Measurements from ENCODE around the gene CLOCK. TPM values are rescaled to one million over a fixed set of nuclear protein-coding genes. Genes with fewer than 3 reads are reported as not detected.
"Not testable (repeated sequence)": the region's sequence is repeated elsewhere in the genome, so short reads cannot be mapped to it uniquely, and the experiment has no call there.

CLOCK gene
- total RNA-seq, 1 donor = 8.2 TPM

DNA sequence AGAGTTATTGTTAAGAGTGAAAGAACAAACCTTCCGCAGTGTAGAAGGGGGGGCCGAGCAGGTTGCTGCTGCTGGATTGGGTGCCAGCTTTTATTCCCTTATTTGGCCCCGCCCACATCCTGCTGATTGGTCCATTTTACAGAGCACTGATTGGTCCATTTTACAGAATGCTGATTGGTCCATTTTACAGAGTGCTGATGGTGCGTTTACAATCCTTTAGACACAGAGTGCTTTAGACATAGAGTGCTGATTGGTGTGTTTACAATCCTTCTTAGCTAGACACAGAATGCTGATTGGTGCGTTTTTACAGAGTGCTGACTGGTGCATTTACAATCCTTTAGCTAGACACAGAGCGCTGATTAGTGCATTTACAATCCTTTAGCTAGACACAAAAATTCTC, 5.3 kb upstream of the CLOCK start:
- H3K4me3 ChIP-seq (ENCODE audit: low read length); H3K9me3 ChIP-seq (ENCODE audit: low read depth, low read length); H3K27me3 ChIP-seq (ENCODE audit: insufficient read depth, low read length); H3K4me1 ChIP-seq (ENCODE audit: insufficient read depth, low read length): not testable (repeated sequence)

DNA sequence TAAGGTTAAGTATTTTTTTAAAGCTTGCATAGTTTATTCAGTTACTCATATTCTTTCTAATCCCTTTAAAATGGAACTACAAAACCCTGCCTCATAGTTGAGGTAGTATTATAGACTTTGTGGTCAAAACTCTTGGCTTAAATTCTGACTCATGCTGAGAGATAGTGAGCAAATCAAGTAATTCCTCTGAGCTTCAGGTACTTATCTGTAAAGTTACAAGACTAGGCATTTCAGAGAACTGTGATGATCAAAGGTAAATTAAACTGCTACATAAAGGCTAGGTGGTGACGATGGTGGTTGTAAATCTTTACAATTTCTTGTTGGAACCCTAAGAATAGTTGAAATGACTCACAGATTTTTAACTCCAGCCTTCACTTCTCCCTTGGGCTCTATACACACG, 3.2 kb upstream of the CLOCK start:
- peaks cover 4% of the 10 kb centered on the region for H3K27me3 ChIP-seq (ENCODE audit: insufficient read depth, low read length)
- H3K4me1 ChIP-seq (ENCODE audit: insufficient read depth, low read length) = peaks cover 15% of the 10 kb centered on the region
- H3K4me3 ChIP-seq (ENCODE audit: low read length) = no peak overlapping the region
- no peaks in the 10 kb centered on the region for H3K9me3 ChIP-seq (ENCODE audit: low read depth, low read length)

DNA sequence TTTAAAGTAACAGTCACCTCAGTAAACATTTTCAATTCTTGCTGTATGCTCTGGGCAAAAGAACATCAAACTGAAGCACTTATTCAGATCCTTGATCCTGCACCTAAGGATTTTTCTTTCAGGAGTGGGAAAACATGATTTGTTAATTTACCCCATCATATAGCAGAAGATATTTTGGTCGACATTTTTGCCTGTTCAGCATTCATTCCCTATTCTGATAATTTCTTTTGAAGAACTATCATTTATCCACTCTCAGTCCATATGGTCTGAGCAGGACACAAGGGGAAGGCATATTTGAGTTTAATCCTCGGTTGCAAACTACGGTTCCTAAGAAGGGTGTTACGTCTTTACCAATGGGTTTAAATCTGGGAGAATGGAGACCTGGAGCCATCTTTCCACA, 1.2 kb upstream of the CLOCK start:
- peaks cover 4% of the 10 kb centered on the region for H3K27me3 ChIP-seq (ENCODE audit: insufficient read depth, low read length)
- peaks cover 16% of the 10 kb centered on the region for H3K4me1 ChIP-seq (ENCODE audit: insufficient read depth, low read length)
- no peak overlapping the region for H3K4me3 ChIP-seq (ENCODE audit: low read length)
- H3K9me3 ChIP-seq (ENCODE audit: low read depth, low read length) = no peaks in the 10 kb centered on the region

DNA sequence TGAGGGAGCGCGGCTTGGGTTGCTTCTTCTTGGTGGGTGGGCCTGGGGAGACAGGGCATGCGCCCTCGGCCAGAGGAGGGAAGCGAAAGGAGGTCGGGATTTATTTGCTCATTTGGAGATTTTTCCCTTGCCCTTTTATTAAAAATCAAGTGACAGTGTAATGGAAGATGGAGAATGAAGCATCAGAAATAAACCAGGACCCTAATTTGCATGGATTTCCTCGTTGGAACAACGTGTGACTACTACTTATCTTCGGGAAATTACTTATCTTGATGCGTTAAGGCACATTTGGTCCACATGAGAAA, 709 bp upstream of the CLOCK start:
- Histone ChIP-seq H3K4me3 (ENCODE audit: low read length) (peak overlapping the region; percentile 69), H3K4me1 (ENCODE audit: insufficient read depth, low read length) (peaks cover 16% of the 10 kb centered on the region), H3K27me3 (ENCODE audit: insufficient read depth, low read length) (peaks cover 4% of the 10 kb centered on the region), H3K9me3 (ENCODE audit: low read depth, low read length) (no peaks in the 10 kb centered on the region)

DNA sequence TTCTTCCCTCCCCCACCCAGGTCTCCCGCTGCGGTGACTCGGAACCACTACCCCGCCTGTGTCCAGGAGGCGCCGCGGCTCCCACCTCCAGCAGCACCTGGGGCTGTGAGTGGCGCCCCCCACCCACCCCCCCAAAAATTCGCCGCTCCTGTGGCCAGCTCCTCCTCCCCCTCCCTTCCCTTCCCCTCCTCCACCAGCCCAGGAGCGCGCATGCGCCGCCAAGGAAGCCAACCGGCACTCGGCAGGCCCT, 278 bp downstream of the CLOCK start:
- Histone ChIP-seq H3K27me3 (ENCODE audit: insufficient read depth, low read length) (peaks cover 4% of the 10 kb centered on the region), H3K9me3 (ENCODE audit: low read depth, low read length) (no peaks in the 10 kb centered on the region), H3K4me1 (ENCODE audit: insufficient read depth, low read length) (peaks cover 16% of the 10 kb centered on the region), H3K4me3 (ENCODE audit: low read length) (peak overlapping the region; percentile 69)

DNA sequence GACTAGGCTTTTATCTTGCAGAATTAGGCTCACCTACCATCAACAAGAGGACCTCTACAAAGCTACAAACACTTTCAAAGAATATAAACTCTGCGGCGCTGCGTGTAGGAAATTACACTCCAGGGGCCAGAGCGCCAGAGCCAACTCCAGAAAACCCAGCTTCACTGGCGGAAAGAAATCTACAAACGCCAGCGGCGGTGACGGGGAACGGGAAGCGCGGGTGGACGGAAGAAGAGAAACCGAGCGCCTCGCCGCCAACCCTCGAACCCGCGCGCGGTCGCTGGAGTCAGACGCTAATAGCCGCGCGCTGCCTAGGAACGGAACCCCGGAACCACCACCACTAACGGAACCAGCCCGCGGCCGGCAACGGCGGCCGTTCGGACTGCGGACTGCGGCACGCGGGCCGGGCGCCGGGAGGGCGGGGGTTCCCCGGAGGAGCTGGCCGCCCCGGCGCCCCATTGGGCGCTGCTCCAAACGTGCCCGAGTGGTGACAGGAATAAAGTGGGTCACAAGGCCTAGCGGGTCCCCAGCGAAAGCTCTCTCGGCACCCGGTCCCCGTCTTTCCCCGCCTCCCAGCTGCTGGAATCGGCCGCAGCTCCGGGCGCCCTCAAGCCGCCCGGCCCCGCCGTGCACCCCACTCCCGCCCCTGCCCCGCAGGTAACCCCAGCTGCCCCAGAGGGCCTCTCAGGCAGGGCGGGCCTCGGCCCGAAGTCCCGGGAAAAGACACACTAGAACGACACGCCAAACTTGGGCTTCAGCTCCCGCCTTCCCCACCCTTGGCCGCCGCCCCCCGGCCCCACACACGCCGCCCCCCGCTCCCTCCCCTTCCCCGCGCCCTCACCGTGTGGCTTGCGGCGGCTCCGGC, 836 bp downstream of the CLOCK start:
- Histone ChIP-seq H3K4me3 (ENCODE audit: low read length) (peak overlapping the region; percentile 63), H3K4me1 (ENCODE audit: insufficient read depth, low read length) (peaks cover 16% of the 10 kb centered on the region), H3K9me3 (ENCODE audit: low read depth, low read length) (no peaks in the 10 kb centered on the region), H3K27me3 (ENCODE audit: insufficient read depth, low read length) (peaks cover 4% of the 10 kb centered on the region)

DNA sequence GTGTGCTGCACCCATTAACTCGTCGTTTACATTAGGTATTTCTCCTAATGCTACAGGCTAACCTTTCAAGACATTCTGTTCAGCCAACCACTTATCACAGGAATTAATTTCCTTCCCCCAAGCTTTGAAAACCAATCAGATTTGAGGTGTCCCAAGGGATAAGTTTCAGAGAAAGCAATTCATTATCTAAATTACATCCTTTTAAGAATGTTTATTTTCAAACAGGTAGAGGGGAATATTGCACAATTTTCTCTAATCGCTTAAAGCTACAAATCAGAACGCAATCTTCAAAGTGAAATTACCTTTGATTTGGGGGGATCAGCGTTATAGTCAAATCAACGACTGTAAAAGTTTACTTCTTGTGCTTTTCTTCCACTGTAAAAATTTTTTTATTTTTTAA, 1.6 kb downstream of the CLOCK start:
- Histone ChIP-seq H3K4me1 (ENCODE audit: insufficient read depth, low read length) (peaks cover 16% of the 10 kb centered on the region), H3K4me3 (ENCODE audit: low read length) (peak overlapping the region; percentile 63), H3K27me3 (ENCODE audit: insufficient read depth, low read length) (peaks cover 4% of the 10 kb centered on the region), H3K9me3 (ENCODE audit: low read depth, low read length) (no peaks in the 10 kb centered on the region)

DNA sequence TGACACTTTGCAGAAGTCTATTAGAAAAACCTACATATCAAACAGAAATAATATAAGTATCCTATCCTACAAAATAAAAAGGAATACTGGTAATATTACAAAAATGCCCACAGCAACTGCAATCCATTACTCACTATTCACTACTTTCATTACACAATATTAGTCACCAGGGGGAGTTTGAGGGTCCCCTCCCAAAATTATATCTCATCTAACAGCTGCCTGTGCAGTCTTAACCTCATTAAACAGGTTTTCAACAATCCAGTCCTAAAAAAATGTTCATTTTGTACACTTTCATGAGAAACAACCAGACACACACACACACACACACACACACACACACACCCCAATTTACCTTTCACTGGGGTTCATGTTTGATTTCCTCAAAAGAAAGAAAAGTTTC, 2.9 kb downstream of the CLOCK start:
- Histone ChIP-seq H3K4me3 (ENCODE audit: low read length) (no peak overlapping the region), H3K9me3 (ENCODE audit: low read depth, low read length) (no peaks in the 10 kb centered on the region), H3K27me3 (ENCODE audit: insufficient read depth, low read length) (peaks cover 4% of the 10 kb centered on the region), H3K4me1 (ENCODE audit: insufficient read depth, low read length) (peaks cover 16% of the 10 kb centered on the region)

DNA sequence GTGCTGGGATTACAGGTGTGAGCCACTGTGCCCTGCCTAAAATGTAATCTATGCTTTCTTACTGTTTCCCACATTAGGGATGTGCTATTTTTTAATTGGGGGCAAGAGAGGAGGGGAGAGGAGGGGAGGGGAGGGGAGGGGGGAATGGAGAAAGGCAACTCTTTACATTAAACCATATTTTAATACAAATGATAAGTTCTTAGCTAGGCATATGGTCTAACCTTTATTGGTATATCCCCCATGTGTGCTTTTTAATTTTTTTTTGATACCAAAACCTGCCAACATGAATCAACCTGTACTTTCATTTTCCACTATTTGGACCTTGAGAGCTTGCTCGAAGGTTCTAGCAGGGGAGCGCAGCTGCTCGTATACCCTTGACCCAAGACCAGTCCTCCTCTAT, 6.4 kb downstream of the CLOCK start:
- Histone ChIP-seq H3K4me1 (ENCODE audit: insufficient read depth, low read length) (peaks cover 4% of the 10 kb centered on the region), H3K4me3 (ENCODE audit: low read length) (no peak overlapping the region), H3K27me3 (ENCODE audit: insufficient read depth, low read length) (no peaks in the 10 kb centered on the region), H3K9me3 (ENCODE audit: low read depth, low read length) (no peaks in the 10 kb centered on the region)

DNA sequence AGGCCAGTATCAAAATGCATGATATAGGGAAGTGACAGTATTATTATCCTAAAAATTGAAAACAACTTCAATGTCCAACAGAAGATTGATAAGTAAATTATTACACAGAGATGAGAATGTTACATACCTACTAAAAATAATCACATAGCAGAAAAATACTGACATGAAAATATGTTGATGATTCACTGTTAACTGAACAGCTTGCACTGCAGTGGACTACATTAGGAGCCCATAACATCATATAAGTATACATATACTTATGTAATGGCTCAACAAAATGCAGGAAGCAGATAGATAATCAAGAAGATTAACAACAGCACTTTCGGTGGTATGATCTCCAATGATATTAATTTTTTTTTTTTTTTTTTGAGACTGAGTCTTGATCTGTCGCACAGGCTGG, 7.1 kb downstream of the CLOCK start:
- Histone ChIP-seq H3K27me3 (ENCODE audit: insufficient read depth, low read length) (no peaks in the 10 kb centered on the region), H3K4me3 (ENCODE audit: low read length) (no peak overlapping the region), H3K9me3 (ENCODE audit: low read depth, low read length) (no peaks in the 10 kb centered on the region), H3K4me1 (ENCODE audit: insufficient read depth, low read length) (no peaks in the 10 kb centered on the region)

DNA sequence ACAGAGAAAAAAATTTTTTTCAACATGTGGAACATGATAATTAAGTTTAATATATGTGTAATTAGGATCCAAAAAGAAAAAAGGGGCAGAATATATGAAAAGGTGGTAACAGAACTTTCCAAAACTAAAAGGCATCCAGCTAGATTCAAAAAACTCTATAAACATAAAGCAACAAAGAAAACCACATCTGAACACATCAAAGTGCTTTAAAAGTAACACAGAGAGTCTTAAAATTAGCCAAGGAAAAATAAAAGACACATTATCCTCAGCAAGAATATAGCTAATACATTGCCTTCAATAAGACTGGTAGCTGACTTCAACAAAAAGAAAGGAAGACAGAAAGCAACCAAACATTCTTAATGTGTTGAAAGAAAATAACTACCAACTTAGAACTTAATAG, 8.2 kb downstream of the CLOCK start:
- Histone ChIP-seq H3K27me3 (ENCODE audit: insufficient read depth, low read length) (no peaks in the 10 kb centered on the region), H3K4me1 (ENCODE audit: insufficient read depth, low read length) (no peaks in the 10 kb centered on the region), H3K9me3 (ENCODE audit: low read depth, low read length) (no peaks in the 10 kb centered on the region), H3K4me3 (ENCODE audit: low read length) (no peak overlapping the region)

DNA sequence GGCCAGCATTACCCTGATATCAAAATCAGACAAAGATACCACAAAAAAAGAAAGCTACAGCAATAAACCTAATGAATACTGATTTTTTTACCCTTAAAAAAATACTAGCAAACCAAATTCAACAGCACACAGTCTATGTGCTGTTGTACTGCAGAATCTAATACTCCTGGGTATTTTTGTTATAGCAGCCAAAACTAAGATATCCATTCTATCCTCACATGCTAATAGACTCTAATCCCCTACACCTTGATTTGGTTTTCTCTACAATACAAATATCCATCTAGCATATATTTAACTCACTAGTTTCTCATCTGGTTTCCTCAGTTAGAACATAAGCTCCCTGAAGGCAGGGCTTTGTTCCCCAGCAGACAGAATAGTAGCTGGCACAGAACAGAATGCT, 12.4 kb downstream of the CLOCK start:
- Histone ChIP-seq H3K4me3 (ENCODE audit: low read length) (no peak overlapping the region), H3K9me3 (ENCODE audit: low read depth, low read length) (no peaks in the 10 kb centered on the region), H3K4me1 (ENCODE audit: insufficient read depth, low read length) (no peaks in the 10 kb centered on the region), H3K27me3 (ENCODE audit: insufficient read depth, low read length) (no peaks in the 10 kb centered on the region)

DNA sequence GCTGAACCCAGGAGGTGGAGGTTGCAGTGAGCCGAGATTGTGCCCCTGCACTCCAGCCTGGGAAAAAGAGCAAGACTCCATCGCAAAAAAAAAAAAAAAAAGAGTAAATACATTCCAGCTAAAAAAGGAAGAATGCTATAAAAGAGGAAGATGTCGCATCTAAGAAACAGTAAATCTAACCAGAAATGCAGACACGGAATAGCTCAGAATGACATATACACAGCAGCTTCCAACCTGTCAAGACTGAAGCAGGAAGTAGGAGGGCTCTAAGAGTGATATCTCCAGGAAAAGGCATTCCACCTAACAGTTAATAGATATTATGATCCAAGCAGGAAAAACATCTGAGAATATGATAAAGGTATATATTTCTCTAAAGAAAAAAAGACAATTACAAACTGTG, 16.0 kb downstream of the CLOCK start:
- no peaks in the 10 kb centered on the region for H3K9me3 ChIP-seq (ENCODE audit: low read depth, low read length)

DNA sequence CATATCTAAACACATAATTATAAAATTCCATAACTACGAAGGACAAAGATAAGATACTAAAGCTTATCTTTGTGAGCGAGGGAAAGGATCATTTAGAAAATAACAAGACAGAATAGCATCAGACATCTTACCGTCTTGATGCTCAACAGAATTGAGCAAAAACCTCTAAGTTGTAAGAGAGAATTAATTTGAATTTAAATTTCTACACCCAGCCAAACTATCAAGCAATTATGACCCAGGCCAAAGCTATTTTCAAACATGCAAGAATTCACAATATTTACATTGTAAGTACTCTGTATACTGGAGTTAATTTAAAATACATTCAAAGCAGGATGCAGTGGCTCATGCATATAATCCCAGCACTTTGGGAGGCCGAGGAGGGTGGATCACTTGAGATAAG, 16.5 kb downstream of the CLOCK start:
- H3K4me3 ChIP-seq (ENCODE audit: low read length) = no peak overlapping the region
- H3K4me1 ChIP-seq (ENCODE audit: insufficient read depth, low read length) = no peaks in the 10 kb centered on the region
- H3K27me3 ChIP-seq (ENCODE audit: insufficient read depth, low read length) = no peaks in the 10 kb centered on the region
- H3K9me3 ChIP-seq (ENCODE audit: low read depth, low read length) = no peaks in the 10 kb centered on the region

More for the DNA sequence above, 16.0 kb downstream of the CLOCK start:
- Histone ChIP-seq H3K27me3 (ENCODE audit: insufficient read depth, low read length) (no peaks in the 10 kb centered on the region), H3K4me1 (ENCODE audit: insufficient read depth, low read length) (no peaks in the 10 kb centered on the region), H3K4me3 (ENCODE audit: low read length) (no peak overlapping the region)

DNA sequence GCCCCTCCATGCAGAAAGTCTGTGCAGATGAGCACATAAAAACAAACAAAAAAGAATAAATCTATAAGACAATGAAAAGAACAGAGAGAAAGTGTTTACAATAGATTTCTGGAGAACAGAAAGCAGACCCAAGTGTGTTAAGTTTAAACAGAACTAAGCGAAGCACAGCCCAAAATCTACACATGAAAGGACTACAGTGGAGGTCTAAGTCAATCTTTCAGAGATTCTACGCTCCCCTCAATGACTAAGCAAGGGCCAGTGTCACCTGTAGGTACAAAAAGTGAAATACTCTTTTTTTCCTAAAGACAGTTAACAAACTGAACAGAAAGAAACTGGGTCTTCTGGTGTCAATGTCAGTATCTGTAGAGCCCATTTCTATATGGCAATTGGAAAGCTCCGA, 18.2 kb downstream of the CLOCK start:
- no peaks in the 10 kb centered on the region for H3K4me1 ChIP-seq (ENCODE audit: insufficient read depth, low read length)
- H3K27me3 ChIP-seq (ENCODE audit: insufficient read depth, low read length) = no peaks in the 10 kb centered on the region
- H3K9me3 ChIP-seq (ENCODE audit: low read depth, low read length) = no peaks in the 10 kb centered on the region
- no peak overlapping the region for H3K4me3 ChIP-seq (ENCODE audit: low read length)

DNA sequence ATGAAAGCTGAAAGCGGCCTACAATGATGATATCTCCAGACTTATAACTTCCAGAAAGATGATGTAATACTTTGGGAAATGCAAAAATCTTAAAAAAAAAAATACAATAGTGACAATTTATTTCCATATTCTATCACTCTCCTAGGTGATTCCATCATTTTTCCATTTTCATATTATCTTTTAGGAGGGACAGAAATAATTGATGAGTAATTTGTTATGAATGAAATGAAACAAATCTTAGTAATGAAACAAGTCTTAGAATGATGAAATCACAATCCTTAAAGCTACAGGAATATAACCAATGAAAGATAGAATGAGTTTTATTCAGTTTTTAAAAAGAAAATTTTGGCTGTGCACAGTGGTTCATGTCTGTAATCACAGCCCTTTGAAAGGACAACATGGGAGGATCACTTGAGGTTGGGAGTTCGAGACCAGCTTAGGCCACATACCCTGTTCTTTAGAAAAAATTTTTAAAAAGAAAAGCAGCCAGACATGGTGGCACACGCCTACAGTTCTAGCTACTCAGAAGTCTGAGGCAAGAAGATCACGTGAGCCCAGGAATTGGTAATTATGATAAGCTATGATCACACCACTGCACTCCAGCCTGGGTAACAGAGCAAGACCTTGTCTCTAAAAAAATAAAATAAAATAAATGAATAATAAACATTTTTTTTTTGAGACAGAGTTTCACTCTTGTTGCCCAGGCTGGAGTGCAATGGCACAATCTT, 21.7 kb downstream of the CLOCK start:
- Histone ChIP-seq H3K9me3 (ENCODE audit: low read depth, low read length) (no peaks in the 10 kb centered on the region), H3K4me1 (ENCODE audit: insufficient read depth, low read length) (no peaks in the 10 kb centered on the region), H3K27me3 (ENCODE audit: insufficient read depth, low read length) (no peaks in the 10 kb centered on the region), H3K4me3 (ENCODE audit: low read length) (no peak overlapping the region)

All from mononuclear cell (primary cell).